ENCODE data around the gene ME1.
A peak's percentile ranks its signal among the peaks of the same experiment; 100 is the strongest.
"Not testable (repeated sequence)": the region's sequence is repeated elsewhere in the genome, so short reads cannot be mapped to it uniquely, and the experiment has no call there.

The ME1 gene

GRCh38 chr6:83287298-83287697, 143.6 kb downstream of the ME1 start:
- not testable (repeated sequence) for DNase-seq (ENCODE audit: low read depth, low spot score); H3K4me3 ChIP-seq (ENCODE audit: low read length)

- H3K4me3 ChIP-seq (ENCODE audit: low read length), result no peak overlapping the region
Observed at GRCh38 chr6:83285917-83286316, 144.9 kb downstream of the ME1 start.

GRCh38 chr6:83273596-83273995, 157.3 kb downstream of the ME1 start:
- DNase-seq (ENCODE audit: low read depth, low spot score), result no peak
- no peak overlapping the region for H3K4me3 ChIP-seq (ENCODE audit: low read length)

More at GRCh38 chr6:83285917-83286316, 144.9 kb downstream of the ME1 start:
- no peak for DNase-seq (ENCODE audit: low read depth, low spot score)

- no peak overlapping the region for H3K4me3 ChIP-seq (ENCODE audit: low read length)
- no peak for DNase-seq (ENCODE audit: low read depth, low spot score)
Observed at GRCh38 chr6:83270971-83271719, 159.7 kb downstream of the ME1 start.

GRCh38 chr6:83265384-83265783, 165.5 kb downstream of the ME1 start:
- no peak overlapping the region for H3K4me3 ChIP-seq (ENCODE audit: low read length)
- no peak for DNase-seq (ENCODE audit: low read depth, low spot score)

GRCh38 chr6:83260577-83260976, 170.3 kb downstream of the ME1 start:
- no peak for DNase-seq (ENCODE audit: low read depth, low spot score)
- H3K4me3 ChIP-seq (ENCODE audit: low read length), result no peak overlapping the region

GRCh38 chr6:83258517-83258916, 172.3 kb downstream of the ME1 start:
- no peak overlapping the region for H3K4me3 ChIP-seq (ENCODE audit: low read length)
- no peak for DNase-seq (ENCODE audit: low read depth, low spot score)

GRCh38 chr6:83257791-83258190, 173.1 kb downstream of the ME1 start:
- no peak overlapping the region for H3K4me3 ChIP-seq (ENCODE audit: low read length)
- no peak for DNase-seq (ENCODE audit: low read depth, low spot score)

GRCh38 chr6:83256719-83257118, 174.1 kb downstream of the ME1 start:
- not testable (repeated sequence) for DNase-seq (ENCODE audit: low read depth, low spot score); H3K4me3 ChIP-seq (ENCODE audit: low read length)

GRCh38 chr6:83252719-83253118, 178.1 kb downstream of the ME1 start:
- no peak for DNase-seq (ENCODE audit: low read depth, low spot score)
- no peak overlapping the region for H3K4me3 ChIP-seq (ENCODE audit: low read length)

GRCh38 chr6:83250235-83250634, 180.6 kb downstream of the ME1 start:
- no peak for DNase-seq (ENCODE audit: low read depth, low spot score)
- no peak overlapping the region for H3K4me3 ChIP-seq (ENCODE audit: low read length)

- H3K4me3 ChIP-seq (ENCODE audit: low read length), result no peak overlapping the region
- no peak for DNase-seq (ENCODE audit: low read depth, low spot score)
Observed at GRCh38 chr6:83247471-83247870, 183.4 kb downstream of the ME1 start.

- no peak overlapping the region for H3K4me3 ChIP-seq (ENCODE audit: low read length)
- DNase-seq (ENCODE audit: low read depth, low spot score), result no peak
Observed at GRCh38 chr6:83231146-83231545, 199.7 kb downstream of the ME1 start.

GRCh38 chr6:83226517-83226916, 204.3 kb downstream of the ME1 start:
- no peak overlapping the region for H3K4me3 ChIP-seq (ENCODE audit: low read length)
- no peak for DNase-seq (ENCODE audit: low read depth, low spot score)

GRCh38 chr6:83221889-83222479, 208.9 kb downstream of the ME1 start:
- H3K4me3 ChIP-seq (ENCODE audit: low read length), result no peak overlapping the region
- DNase-seq (ENCODE audit: low read depth, low spot score), result peak; percentile 50

GRCh38 chr6:83221276-83221675, 209.6 kb downstream of the ME1 start:
- no peak overlapping the region for H3K4me3 ChIP-seq (ENCODE audit: low read length)
- DNase-seq (ENCODE audit: low read depth, low spot score), result no peak

- DNase-seq (ENCODE audit: low read depth, low spot score), result no peak
- no peak overlapping the region for H3K4me3 ChIP-seq (ENCODE audit: low read length)
Observed at GRCh38 chr6:83220121-83220520, 210.7 kb downstream of the ME1 start.

- DNase-seq (ENCODE audit: low read depth, low spot score), result no peak
- no peak overlapping the region for H3K4me3 ChIP-seq (ENCODE audit: low read length)
Observed at GRCh38 chr6:83218646-83219045, 212.2 kb downstream of the ME1 start.

- DNase-seq (ENCODE audit: low read depth, low spot score), result no peak
- no peak overlapping the region for H3K4me3 ChIP-seq (ENCODE audit: low read length)
Observed at GRCh38 chr6:83216806-83217205, 214.0 kb downstream of the ME1 start.

- no peak overlapping the region for H3K4me3 ChIP-seq (ENCODE audit: low read length)
- DNase-seq (ENCODE audit: low read depth, low spot score), result peak; percentile 55
Observed at GRCh38 chr6:83215131-83216047, 215.5 kb downstream of the ME1 start.

All from Jurkat, Clone E6-1 (cell line).